Activated naive CD4-positive, alpha-beta T cell treated with anti-CD3 and anti-CD28 coated beads for 36 hours (primary cell): ENCODE data around the gene C1orf35. TPM values are rescaled to one million over a fixed set of nuclear protein-coding genes. Genes with fewer than 3 reads are reported as not detected.

Experiments used
- CTCF ChIA-PET: fragments of 350-600 bp; sonication (Branson Sonifier 250); formaldehyde crosslinking; loops from one replicate; lab custom pipeline; 2021; ENCODE audit warnings: antibody characterized with exemption; lab: Charles Lee
- DNase-seq: peaks from one replicate; pipeline ENCODE4 v3.0.0-alpha.2; 2020
- H3K27ac Mint-ChIP-seq: one replicate; pipeline ENCODE4 v1.8.0; 2021; ENCODE audit warnings: mild to moderate bottlenecking, mixed read lengths
- H3K27me3 Mint-ChIP-seq: one replicate; pipeline ENCODE4 v1.8.0; 2021; ENCODE audit warnings: low read depth, mixed read lengths
- H3K36me3 Mint-ChIP-seq: one replicate; pipeline ENCODE4 v1.8.0; 2021; ENCODE audit warnings: low read depth, mixed read lengths
- H3K4me1 Mint-ChIP-seq: one replicate; pipeline ENCODE4 v1.8.0; 2021; ENCODE audit warnings: low read depth, mixed read lengths
- H3K4me3 Mint-ChIP-seq: one replicate; pipeline ENCODE4 v1.8.0; 2021; ENCODE audit warnings: mild to moderate bottlenecking, moderate library complexity, mixed read lengths
- H3K9me3 Mint-ChIP-seq: one replicate; pipeline ENCODE4 v1.8.0; 2021; ENCODE audit warnings: mixed read lengths
- intact Hi-C: fragments of 100-400 bp; cut with micrococcal nuclease; formaldehyde crosslinking; loops from one replicate; pipeline ENCODE4 v1.15.1; 2023
- total RNA-seq, 2 experiments: library from RNA; stranded (reverse); gene quantifications; one replicate each; pipeline ENCODE4 v1.2.3, GENCODE V29; 2021

C1orf35 gene
- total RNA-seq, 2 experiments from 2014 or later, result 14.5 to 16.2 TPM

GRCh38 chr1:228096416-228097332 is 6.5 kb downstream of the C1orf35 start:
- Mint-ChIP-seq H3K36me3 (peaks cover 54% of the 10 kb centered on the region), H3K27me3 (no peaks in the 10 kb centered on the region), H3K9me3 (peaks cover 15% of the 10 kb centered on the region), H3K4me3 (no peak overlapping the region), H3K4me1 (peaks cover 29% of the 10 kb centered on the region), H3K27ac (no peak overlapping the region)
- DNase-seq, result peak; percentile 3
- intact Hi-C loops, result no loop called here
- CTCF ChIA-PET, result interaction anchor here (1.0 kb wide), 1 partner anchor 9 kb away, joined by 4 read pairs; no protein-coding TSS in a partner anchor

GRCh38 chr1:228095938-228096337 is 7.2 kb downstream of the C1orf35 start:
- CTCF ChIA-PET, result no interaction called here
- no peak for DNase-seq
- intact Hi-C loops, result no loop called here
- Mint-ChIP-seq H3K4me1 (peaks cover 30% of the 10 kb centered on the region), H3K27me3 (no peaks in the 10 kb centered on the region), H3K27ac (no peak overlapping the region), H3K9me3 (peaks cover 15% of the 10 kb centered on the region), H3K36me3 (peaks cover 57% of the 10 kb centered on the region), H3K4me3 (no peak overlapping the region)

DNA sequence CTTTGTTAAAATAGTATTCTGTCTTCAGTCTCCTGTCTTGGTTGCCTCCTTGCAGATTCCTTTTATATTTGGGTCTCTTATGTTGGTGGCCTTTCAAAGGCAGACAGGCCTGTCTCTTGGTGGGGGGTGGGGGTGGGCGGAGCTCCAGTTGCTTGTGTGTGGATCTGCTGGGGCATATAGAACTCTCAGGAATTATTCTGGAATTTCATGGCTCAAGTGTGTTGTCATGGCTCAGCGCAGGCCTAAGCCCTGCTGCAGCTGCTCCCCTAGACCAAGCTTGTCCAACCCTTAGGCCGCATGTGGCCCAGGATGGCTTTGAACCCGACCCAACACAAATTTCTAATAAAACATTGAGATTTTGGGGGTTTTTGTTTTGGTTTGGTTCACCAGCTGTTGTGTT is 8.0 kb downstream of the C1orf35 start:
- CTCF ChIA-PET, result interaction anchor here (0.8 kb wide), 1 partner anchor 11 kb away, joined by 3 read pairs; no protein-coding TSS in a partner anchor
- Mint-ChIP-seq H3K27me3 (no peaks in the 10 kb centered on the region), H3K27ac (peak overlapping the region; percentile 74), H3K9me3 (peaks cover 15% of the 10 kb centered on the region), H3K4me1 (peaks cover 38% of the 10 kb centered on the region), H3K36me3 (peaks cover 57% of the 10 kb centered on the region), H3K4me3 (no peak overlapping the region)
- no peak for DNase-seq
- intact Hi-C loops, result no loop called here

DNA sequence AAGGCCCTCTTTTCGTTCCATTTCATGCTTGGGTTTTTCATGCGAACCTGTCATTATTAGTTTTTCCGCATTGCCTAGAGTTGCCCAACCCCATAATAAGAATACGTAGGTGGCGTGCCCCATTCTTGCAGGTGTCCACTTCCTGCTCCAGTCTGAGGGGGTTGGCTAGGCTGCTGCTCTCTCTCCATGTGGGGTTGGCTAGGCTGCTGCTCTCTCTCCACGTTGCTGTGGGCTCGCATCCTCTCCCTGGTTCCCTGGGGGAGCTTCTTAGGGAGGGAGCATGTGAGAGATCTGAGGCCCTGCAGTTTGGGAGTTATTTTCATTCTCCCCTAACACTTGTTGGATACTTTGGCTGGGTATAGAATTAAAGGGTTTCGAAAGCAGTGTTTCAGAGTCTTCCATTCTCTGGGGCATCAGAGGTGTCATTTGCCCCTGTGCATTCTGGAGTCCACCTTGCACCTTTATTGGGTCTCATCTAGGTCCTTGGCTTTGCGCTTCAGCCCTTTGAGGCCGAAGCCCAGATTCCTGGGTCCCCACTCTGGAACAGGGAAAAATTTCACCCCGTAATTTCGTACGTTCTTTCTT is 8.6 kb downstream of the C1orf35 start:
- intact Hi-C loops, result no loop called here
- Mint-ChIP-seq H3K27ac (peak overlapping the region; percentile 74), H3K27me3 (no peaks in the 10 kb centered on the region), H3K36me3 (peaks cover 56% of the 10 kb centered on the region), H3K4me3 (no peak overlapping the region), H3K4me1 (peaks cover 44% of the 10 kb centered on the region), H3K9me3 (peaks cover 15% of the 10 kb centered on the region)
- CTCF ChIA-PET, result interaction anchor here (0.8 kb wide), 1 partner anchor 10 kb away, joined by 3 read pairs; no protein-coding TSS in a partner anchor
- DNase-seq, result no peak

GRCh38 chr1:228093050-228093906 is 9.8 kb downstream of the C1orf35 start:
- no peak overlapping the region for H3K4me3 Mint-ChIP-seq
- H3K27me3 Mint-ChIP-seq, result no peaks in the 10 kb centered on the region
- intact Hi-C loops, result no loop called here
- H3K9me3 Mint-ChIP-seq, result peaks cover 15% of the 10 kb centered on the region
- H3K4me1 Mint-ChIP-seq, result peaks cover 56% of the 10 kb centered on the region
- H3K27ac Mint-ChIP-seq, result no peak overlapping the region
- DNase-seq, result no peak
- CTCF ChIA-PET, result no interaction called here
- H3K36me3 Mint-ChIP-seq, result peaks cover 62% of the 10 kb centered on the region

- H3K4me3 Mint-ChIP-seq, result no peak overlapping the region
- H3K4me1 Mint-ChIP-seq, result peaks cover 64% of the 10 kb centered on the region
- H3K27me3 Mint-ChIP-seq, result no peaks in the 10 kb centered on the region
- CTCF ChIA-PET, result no interaction called here
- H3K9me3 Mint-ChIP-seq, result peaks cover 15% of the 10 kb centered on the region
- intact Hi-C loops, result no loop called here
- peak overlapping the region; percentile 68 for H3K27ac Mint-ChIP-seq
- H3K36me3 Mint-ChIP-seq, result peaks cover 65% of the 10 kb centered on the region
- DNase-seq, result no peak
Measured at GRCh38 chr1:228092342-228093049, 10.6 kb downstream of the C1orf35 start.

DNA sequence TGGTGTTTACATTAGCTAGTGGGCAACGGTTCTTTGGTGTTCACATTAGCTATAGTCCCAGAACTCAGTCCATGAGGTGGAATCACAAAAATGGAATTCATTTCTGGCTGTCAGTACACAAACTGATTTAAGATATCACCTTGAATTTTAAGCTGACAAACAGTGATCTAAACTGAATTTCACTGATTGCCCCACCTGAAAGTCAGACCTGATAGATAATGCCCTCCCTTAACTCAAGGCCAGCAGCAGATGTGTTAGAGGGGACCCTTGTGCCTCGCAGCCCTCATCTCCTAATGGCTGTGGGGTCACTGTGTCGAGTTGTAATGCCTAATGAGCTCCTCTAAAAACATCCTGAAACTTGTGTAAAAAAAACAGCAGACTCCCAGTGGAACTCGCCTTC is 12.0 kb downstream of the C1orf35 start:
- Mint-ChIP-seq H3K4me1 (peaks cover 77% of the 10 kb centered on the region), H3K9me3 (peaks cover 15% of the 10 kb centered on the region), H3K36me3 (peaks cover 61% of the 10 kb centered on the region), H3K27ac (peak overlapping the region; percentile 68), H3K4me3 (no peak overlapping the region), H3K27me3 (no peaks in the 10 kb centered on the region)
- no peak for DNase-seq
- intact Hi-C loops, result no loop called here
- CTCF ChIA-PET, result interaction anchor here (1.1 kb wide), 1 partner anchor 40 kb away, joined by 4 read pairs; no protein-coding TSS in a partner anchor

GRCh38 chr1:228090613-228091081 is 12.5 kb downstream of the C1orf35 start:
- DNase-seq, result no peak
- Mint-ChIP-seq H3K9me3 (peaks cover 15% of the 10 kb centered on the region), H3K27me3 (no peaks in the 10 kb centered on the region), H3K36me3 (peaks cover 56% of the 10 kb centered on the region), H3K4me3 (no peak overlapping the region), H3K4me1 (peaks cover 79% of the 10 kb centered on the region), H3K27ac (peak overlapping the region; percentile 68)
- intact Hi-C loops, result no loop called here
- CTCF ChIA-PET, result interaction anchor here (1.1 to 1.2 kb wide), 2 partner anchors 8 to 40 kb away, joined by 4 read pairs; no protein-coding TSS in a partner anchor

GRCh38 chr1:228089519-228090380 is 13.4 kb downstream of the C1orf35 start:
- Mint-ChIP-seq H3K36me3 (peaks cover 54% of the 10 kb centered on the region), H3K27ac (peak overlapping the region; percentile 87), H3K4me3 (no peak overlapping the region), H3K4me1 (peaks cover 80% of the 10 kb centered on the region), H3K27me3 (no peaks in the 10 kb centered on the region), H3K9me3 (peaks cover 11% of the 10 kb centered on the region)
- DNase-seq, result no peak
- intact Hi-C loops, result no loop called here
- CTCF ChIA-PET, result interaction anchor here (1.2 kb wide), 1 partner anchor 9 kb away, joined by 4 read pairs; no protein-coding TSS in a partner anchor

DNA sequence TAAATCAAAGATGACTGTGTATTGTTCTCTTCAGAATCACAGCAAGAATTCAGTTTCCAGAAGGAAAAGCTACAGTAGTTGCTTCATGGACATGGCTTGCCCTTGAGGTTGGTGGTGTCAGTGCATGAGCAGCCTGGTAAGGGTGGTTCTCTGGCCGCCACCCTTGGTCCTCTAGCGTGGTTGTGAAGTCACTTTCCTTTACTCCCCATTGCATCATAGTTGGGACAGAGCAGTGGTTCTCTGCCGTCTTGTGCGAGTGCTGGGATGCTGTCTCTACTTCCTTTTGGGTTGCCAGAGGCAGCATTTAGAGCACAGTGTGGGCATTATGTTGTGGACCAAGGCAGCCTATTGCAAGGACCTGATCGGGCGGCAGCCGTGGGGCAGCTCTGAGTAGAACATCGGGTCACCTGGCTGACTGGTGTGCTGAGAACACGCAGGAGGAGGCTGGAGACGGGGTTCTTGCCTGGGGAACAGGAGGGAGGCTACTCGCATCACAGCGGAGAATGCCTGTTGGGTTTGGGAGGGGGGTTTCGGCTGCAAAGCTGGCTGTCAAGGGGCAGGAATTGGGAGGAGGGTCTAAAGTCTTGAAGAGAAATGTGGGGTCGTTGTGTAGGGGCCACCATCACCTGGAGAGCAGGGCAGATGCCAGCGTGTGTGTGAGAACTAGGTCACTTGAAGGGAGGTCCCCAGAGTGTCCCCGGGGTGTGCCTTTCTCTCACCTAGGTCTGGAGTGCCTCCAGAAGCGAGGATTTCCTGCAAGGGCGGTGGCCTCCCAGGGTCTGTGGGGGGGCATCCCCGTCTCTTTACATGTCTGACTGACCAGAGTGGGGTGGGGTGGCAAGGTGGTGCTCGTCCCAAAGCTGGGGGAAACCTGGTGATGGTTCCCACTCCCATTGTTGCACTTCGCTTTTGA is 14.3 kb downstream of the C1orf35 start:
- CTCF ChIA-PET, result no interaction called here
- intact Hi-C loops, result no loop called here
- no peaks in the 10 kb centered on the region for H3K27me3 Mint-ChIP-seq
- H3K36me3 Mint-ChIP-seq, result peaks cover 52% of the 10 kb centered on the region
- H3K27ac Mint-ChIP-seq, result peak overlapping the region; percentile 87
- peaks cover 85% of the 10 kb centered on the region for H3K4me1 Mint-ChIP-seq
- H3K4me3 Mint-ChIP-seq, result peak overlapping the region; percentile 6
- H3K9me3 Mint-ChIP-seq, result peaks cover 2% of the 10 kb centered on the region
- no peak for DNase-seq
